Caco-2 (cell line): Measurements from ENCODE around the gene PXN. TPM values are rescaled to one million over a fixed set of nuclear protein-coding genes. Genes with fewer than 3 reads are reported as not detected.

Source experiments
- BruUV-seq: library from RNA; stranded (reverse); fragments of 400-500 nt; replicated peaks from 2 replicates; lab custom pipeline; 2021; lab: Mats Ljungman, UMichigan
- CTCF ChIA-PET: fragments of 300-600 bp; sonication (Branson Sonifier 250); formaldehyde crosslinking; loops from one replicate; lab custom pipeline; 2022; ENCODE audit warnings: antibody characterized with exemption; lab: Charles Lee
- POLR2A ChIA-PET: fragments of 300-600 bp; sonication (Branson Sonifier 250); formaldehyde crosslinking; loops from one replicate; lab custom pipeline; 2022; ENCODE audit warnings: antibody characterized with exemption; lab: Charles Lee
- DNase-seq, 2 experiments: peaks; one replicate each; pipeline versions ENCODE4 v3.0.0 to v3.0.0-alpha.2; 2020 to 2022
- H3K27me3 ChIP-seq: replicated peaks from 2 replicates; pipeline ENCODE4 v1.6.0; 2011; ENCODE audit warnings: low read length; ENCODE audit not compliant: control insufficient read depth, insufficient read depth
- H3K36me3 ChIP-seq: 2 replicates; pipeline ENCODE4 v1.5.1; 2011; ENCODE audit warnings: low read length; ENCODE audit not compliant: control insufficient read depth, insufficient read depth
- H3K4me1 ChIP-seq: fragments of 250-450 bp; sonication (Bioruptor Pico); 2 replicates; pipeline ENCODE4 v1.5.1; 2020; ENCODE audit warnings: mild to moderate bottlenecking
- H3K4me3 ChIP-seq: 2 replicates; pipeline ENCODE4 v1.5.1; 2011; ENCODE audit warnings: low read depth, mild to moderate bottlenecking, control low read depth, low read length
- H3K9me3 ChIP-seq: fragments of 250-450 bp; sonication (Bioruptor Pico); 2 replicates; pipeline ENCODE4 v1.5.1; 2020; ENCODE audit warnings: mild to moderate bottlenecking, moderate library complexity
- H3K27ac Mint-ChIP-seq: one replicate; pipeline ENCODE4 v1.8.0; 2022; ENCODE audit warnings: mixed read lengths; ENCODE audit not compliant: unreplicated experiment
- H3K27me3 Mint-ChIP-seq: one replicate; pipeline ENCODE4 v1.8.0; 2022; ENCODE audit warnings: mixed read lengths; ENCODE audit not compliant: insufficient read depth, unreplicated experiment
- H3K36me3 Mint-ChIP-seq: one replicate; pipeline ENCODE4 v1.8.0; 2022; ENCODE audit warnings: mild to moderate bottlenecking, mixed read lengths; ENCODE audit not compliant: insufficient read depth, unreplicated experiment
- H3K4me1 Mint-ChIP-seq: one replicate; pipeline ENCODE4 v1.8.0; 2022; ENCODE audit warnings: low read depth, mixed read lengths; ENCODE audit not compliant: unreplicated experiment
- H3K4me3 Mint-ChIP-seq: one replicate; pipeline ENCODE4 v1.8.0; 2022; ENCODE audit warnings: mild to moderate bottlenecking, moderate library complexity, mixed read lengths; ENCODE audit not compliant: unreplicated experiment
- H3K9me3 Mint-ChIP-seq: one replicate; pipeline ENCODE4 v1.8.0; 2022; ENCODE audit warnings: mixed read lengths; ENCODE audit not compliant: unreplicated experiment
- CTCF ChIP-seq, 2 experiments: fragments of 200-600 bp in 1 of 2; IDR thresholded peaks; 1 replicate in 1 of 2; 2 replicates in 1 of 2; pipeline versions ENCODE4 v1.5.1 to v1.8.0; 2011 to 2022; ENCODE audit warnings: antibody characterized with exemption in 1 of 2, control low read depth in 1 of 2, inconsistent platforms in 1 of 2, low read depth in 1 of 2, low read length in 1 of 2, mild to moderate bottlenecking in 1 of 2, moderate library complexity in 1 of 2; ENCODE audit not compliant: insufficient read depth in 1 of 2, severe bottlenecking in 1 of 2, unreplicated experiment in 1 of 2
- intact Hi-C: fragments of 100-400 bp; cut with micrococcal nuclease; formaldehyde crosslinking; loops from one replicate; pipeline ENCODE4 v1.10.0; 2022; ENCODE audit not compliant: unreplicated experiment
- total RNA-seq: library from RNA; stranded (reverse); gene quantifications from 2 replicates; pipeline ENCODE4 v1.2.3, GENCODE V29; 2022

The PXN gene
- total RNA-seq, 1 experiment from 2014 or later = 150 TPM

- POLR2A ChIA-PET = interaction anchor here (1.3 kb wide), 1 partner anchor 10 kb away, joined by 11 read pairs; the partner anchor contains the start of gene RPLP0
- Histone ChIP-seq H3K36me3 (peaks cover 2% of the 10 kb centered on the region; the same call in 1 of the 2 replicates), H3K27me3 (no peaks in the 10 kb centered on the region), H3K9me3 (no peaks in the 10 kb centered on the region), H3K4me1 (peaks cover 16% of the 10 kb centered on the region), H3K4me3 (no peak overlapping the region)
- no TSS peak for BruUV-seq
- Mint-ChIP-seq H3K4me1 (peaks cover 7% of the 10 kb centered on the region), H3K27ac (no peak overlapping the region), H3K27me3 (no peaks in the 10 kb centered on the region), H3K9me3 (no peaks in the 10 kb centered on the region), H3K36me3 (peaks cover 84% of the 10 kb centered on the region), H3K4me3 (no peak overlapping the region)
- no peak for TF ChIP-seq CTCF (IDR thresholded peaks at IDR 0.05; ENCODE audit: insufficient read depth in 1 of 2, low read depth in 1 of 2, low read length in 1 of 2, severe bottlenecking in 1 of 2, unreplicated experiment in 1 of 2)
- intact Hi-C loops = no loop called here
- CTCF ChIA-PET = no interaction called here
- no peak for DNase-seq
These were observed 74.5 kb downstream of the PXN start for GRCh38 chr12:120190985-120191480.

- intact Hi-C loops = no loop called here
- H3K4me1 Mint-ChIP-seq = peaks cover 7% of the 10 kb centered on the region
- H3K4me3 ChIP-seq = no peak overlapping the region
- no peak overlapping the region for H3K27ac Mint-ChIP-seq
- peaks cover 2% of the 10 kb centered on the region; the same call in 1 of the 2 replicates for H3K36me3 ChIP-seq
- no peak for DNase-seq
- no peak overlapping the region for H3K4me3 Mint-ChIP-seq
- no TSS peak for BruUV-seq
- no peaks in the 10 kb centered on the region for H3K27me3 ChIP-seq
- H3K9me3 Mint-ChIP-seq = no peaks in the 10 kb centered on the region
- CTCF ChIA-PET = no interaction called here
- POLR2A ChIA-PET = no interaction called here
- TF ChIP-seq CTCF (IDR thresholded peaks at IDR 0.05; ENCODE audit: insufficient read depth in 1 of 2, low read depth in 1 of 2, low read length in 1 of 2, severe bottlenecking in 1 of 2, unreplicated experiment in 1 of 2) = no peak
- H3K4me1 ChIP-seq = peaks cover 12% of the 10 kb centered on the region
- no peaks in the 10 kb centered on the region for H3K27me3 Mint-ChIP-seq
- H3K9me3 ChIP-seq = no peaks in the 10 kb centered on the region
- peaks cover 82% of the 10 kb centered on the region for H3K36me3 Mint-ChIP-seq
These were observed 75.1 kb downstream of the PXN start for GRCh38 chr12:120190386-120190785.

- Mint-ChIP-seq H3K27ac (no peak overlapping the region), H3K27me3 (no peaks in the 10 kb centered on the region), H3K36me3 (peaks cover 90% of the 10 kb centered on the region), H3K9me3 (no peaks in the 10 kb centered on the region), H3K4me1 (peaks cover 14% of the 10 kb centered on the region), H3K4me3 (no peak overlapping the region)
- Histone ChIP-seq H3K36me3 (peaks cover 7% of the 10 kb centered on the region; the same call in 1 of the 2 replicates), H3K27me3 (no peaks in the 10 kb centered on the region), H3K4me3 (no peak overlapping the region), H3K4me1 (peaks cover 13% of the 10 kb centered on the region), H3K9me3 (no peaks in the 10 kb centered on the region)
- ChIA-PET POLR2A (no interaction called here), CTCF (no interaction called here)
- intact Hi-C loops = no loop called here
- no TSS peak for BruUV-seq
- no peak for DNase-seq
- no peak for TF ChIP-seq CTCF (IDR thresholded peaks at IDR 0.05; ENCODE audit: insufficient read depth in 1 of 2, low read depth in 1 of 2, low read length in 1 of 2, severe bottlenecking in 1 of 2, unreplicated experiment in 1 of 2)
These were observed 78.9 kb downstream of the PXN start for GRCh38 chr12:120186654-120187053.
